ENCODE data around the gene KRI1.
"Not testable (repeated sequence)": the region's sequence is repeated elsewhere in the genome, so short reads cannot be mapped to it uniquely, and the experiment has no call there.

The KRI1 gene

DNA sequence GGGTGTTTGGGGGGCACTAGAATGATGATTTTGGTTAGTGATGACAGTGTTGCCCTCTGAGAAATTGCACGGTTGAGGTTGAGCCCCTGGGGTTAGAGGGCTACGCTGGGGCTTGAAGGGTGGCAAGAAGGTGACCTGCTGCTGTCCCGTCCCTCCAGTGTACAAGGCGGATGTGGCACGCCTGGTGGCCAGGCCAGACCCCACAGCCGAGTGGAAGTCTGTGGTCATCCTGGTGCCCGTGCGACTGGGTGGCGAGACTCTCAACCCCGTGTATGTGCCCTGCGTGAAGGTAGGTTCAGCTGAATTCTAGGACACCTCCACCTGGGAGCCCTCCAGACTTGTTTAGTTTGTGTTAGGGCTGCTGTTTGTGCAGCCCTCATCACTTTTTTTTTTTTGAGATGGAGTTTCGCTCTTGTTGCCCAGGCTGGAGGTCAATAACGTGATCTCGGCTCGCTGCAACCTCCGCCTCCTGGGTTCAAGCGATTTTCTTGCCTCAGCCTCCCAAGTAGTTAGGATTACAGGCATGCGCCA, 17.0 kb downstream of the KRI1 start:
- DNase-seq: no peak

DNA sequence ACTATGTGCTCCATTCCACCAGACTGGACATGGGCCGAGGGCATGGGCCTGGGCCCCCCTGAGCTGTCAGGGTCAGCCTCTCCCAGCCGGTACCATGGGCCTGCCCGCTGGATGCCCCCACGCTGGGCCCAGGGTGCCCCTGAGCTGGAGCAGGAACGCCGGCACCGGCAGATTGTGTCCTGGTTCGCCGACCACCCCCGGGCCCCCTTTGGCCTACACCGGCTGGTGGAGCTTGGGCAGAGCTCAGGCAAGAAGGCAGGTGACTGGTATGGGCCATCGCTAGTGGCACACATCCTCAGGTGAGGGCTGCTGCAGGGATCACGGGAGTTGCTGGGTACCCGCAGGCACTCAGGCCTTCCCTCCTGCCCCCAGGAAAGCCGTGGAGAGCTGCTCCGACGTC, 19.0 kb downstream of the KRI1 start:
- no peak for DNase-seq

DNA sequence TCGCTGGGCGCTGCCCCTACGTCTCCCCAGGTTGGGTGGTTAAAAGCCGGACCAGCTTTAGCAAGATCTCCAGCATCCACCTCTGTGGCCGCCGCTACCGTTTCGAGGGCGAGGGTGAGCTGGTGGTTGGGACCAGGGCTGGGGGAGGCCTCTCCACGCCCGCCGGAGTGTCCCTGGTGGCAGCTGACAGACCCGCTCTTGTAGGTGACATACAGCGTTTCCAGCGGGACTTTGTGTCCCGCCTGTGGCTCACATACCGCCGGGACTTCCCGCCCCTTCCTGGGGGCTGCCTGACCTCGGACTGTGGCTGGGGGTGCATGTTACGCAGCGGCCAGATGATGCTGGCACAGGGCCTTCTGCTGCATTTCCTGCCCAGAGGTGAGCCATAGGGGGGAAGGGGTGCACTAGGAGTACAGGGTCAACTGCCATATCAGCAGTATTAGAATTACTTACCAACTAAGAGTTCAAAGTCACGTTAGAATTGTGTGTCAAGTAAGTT, 21.0 kb downstream of the KRI1 start:
- DNase-seq: no peak

DNA sequence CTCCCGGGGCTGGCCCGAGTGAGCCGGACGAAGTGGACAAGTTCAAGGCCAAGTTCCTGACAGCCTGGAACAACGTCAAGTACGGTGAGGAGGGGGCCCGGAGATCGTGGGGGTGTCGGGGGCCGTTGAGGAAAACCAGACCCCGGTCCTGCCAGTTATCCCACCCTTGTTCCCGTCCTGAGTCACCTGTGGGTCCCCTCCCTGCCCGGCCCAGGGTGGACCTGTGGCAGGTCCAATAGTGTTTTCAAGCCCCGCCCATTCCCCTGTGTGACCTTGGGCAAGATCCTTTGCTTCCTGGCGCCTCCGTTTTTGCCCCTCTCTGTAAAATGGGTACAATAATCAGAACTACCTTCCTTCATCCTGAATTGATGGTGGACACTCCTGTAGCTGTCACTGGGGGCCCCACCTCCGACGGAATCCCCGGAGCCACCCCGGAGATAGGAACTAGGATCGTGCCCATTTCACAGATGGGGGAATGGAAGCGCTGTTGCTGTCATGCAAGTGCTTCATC, 21.5 kb downstream of the KRI1 start:
- DNase-seq: no peak

DNA sequence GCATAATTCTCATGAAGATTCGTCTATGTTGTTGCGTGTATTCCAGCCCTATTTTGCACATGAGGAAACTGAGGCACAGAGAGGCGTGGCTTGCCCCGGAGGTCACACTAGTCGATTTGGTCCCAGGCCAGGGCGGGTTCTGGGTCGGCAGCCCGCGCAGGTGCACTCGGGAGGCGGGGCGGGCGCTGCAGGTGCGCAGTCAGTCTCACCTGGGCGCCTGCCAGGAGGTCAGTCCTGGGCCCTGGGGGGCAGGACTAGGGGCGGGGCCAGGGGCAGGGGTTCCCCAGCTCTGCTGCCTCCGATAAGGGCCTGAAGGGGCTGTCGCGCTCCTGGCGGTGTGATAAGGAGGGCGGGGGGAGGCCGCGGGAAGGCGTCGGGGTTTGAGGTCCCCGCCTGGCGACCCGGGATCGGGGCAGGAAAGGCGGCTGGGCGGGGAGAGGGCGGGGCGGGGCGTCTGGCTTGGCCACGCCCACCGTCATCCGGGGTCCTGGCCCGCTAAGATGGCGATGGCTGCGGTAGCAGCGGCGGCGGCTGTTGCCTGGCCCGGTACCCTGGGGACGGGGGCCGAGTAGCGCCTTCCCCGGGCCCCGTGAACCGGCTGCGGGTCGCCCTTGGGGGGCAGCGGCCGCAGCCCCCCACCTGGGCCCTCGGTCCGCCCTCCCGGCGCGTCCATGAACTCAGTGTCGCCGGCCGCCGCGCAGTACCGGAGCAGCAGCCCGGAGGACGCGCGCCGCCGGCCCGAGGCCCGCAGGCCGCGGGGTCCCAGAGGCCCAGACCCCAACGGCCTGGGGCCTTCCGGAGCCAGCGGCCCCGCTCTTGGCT, 22.2 kb downstream of the KRI1 start, which contains the start of gene ATG4D:
Gene ATG4D, plus strand, starts transcription at position 485 of the 822 bp plus-strand sequence. Its CDS starts 187 bp downstream, at position 672.
- DNase-seq: peak; percentile 78 to 79

DNA sequence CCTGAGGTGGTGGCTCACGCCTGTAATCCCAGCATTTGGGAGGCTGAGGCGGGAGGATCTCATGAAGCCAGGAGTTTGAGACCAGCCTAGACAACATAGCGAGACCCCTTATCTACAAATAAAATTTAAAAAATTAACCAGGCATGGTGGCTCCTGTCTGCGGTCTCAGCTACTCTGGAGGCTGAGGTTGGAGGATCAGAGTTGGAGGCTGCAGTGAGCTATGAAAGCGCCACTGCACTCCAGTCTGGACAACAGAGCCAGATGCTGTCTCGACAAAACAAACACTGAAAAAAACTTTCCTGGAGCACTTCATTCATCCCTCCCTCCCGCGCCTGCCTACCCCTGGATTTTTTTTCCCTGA, 22.8 kb downstream of the KRI1 start:
- DNase-seq: no peak

DNA sequence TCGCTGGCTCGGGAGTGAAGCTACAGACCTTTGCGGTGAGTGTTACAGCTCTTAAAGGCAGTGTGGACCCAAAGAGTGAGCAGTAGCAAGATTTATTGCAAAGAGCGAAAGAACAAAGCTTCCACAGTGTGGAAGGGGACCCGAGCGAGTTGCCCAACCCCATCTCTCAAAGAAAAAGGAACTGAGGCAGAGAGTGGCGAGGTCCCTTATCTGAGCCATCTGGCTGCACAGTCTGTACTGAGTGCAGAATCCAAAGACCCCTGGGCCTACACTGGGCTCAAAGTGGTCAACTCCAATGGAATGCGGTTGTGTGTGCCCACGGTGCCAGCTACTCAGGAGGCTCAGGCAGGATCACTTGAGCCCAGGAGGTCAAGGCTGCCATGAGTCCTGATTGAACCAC, 26.8 kb downstream of the KRI1 start:
- not testable (repeated sequence) for DNase-seq

DNA sequence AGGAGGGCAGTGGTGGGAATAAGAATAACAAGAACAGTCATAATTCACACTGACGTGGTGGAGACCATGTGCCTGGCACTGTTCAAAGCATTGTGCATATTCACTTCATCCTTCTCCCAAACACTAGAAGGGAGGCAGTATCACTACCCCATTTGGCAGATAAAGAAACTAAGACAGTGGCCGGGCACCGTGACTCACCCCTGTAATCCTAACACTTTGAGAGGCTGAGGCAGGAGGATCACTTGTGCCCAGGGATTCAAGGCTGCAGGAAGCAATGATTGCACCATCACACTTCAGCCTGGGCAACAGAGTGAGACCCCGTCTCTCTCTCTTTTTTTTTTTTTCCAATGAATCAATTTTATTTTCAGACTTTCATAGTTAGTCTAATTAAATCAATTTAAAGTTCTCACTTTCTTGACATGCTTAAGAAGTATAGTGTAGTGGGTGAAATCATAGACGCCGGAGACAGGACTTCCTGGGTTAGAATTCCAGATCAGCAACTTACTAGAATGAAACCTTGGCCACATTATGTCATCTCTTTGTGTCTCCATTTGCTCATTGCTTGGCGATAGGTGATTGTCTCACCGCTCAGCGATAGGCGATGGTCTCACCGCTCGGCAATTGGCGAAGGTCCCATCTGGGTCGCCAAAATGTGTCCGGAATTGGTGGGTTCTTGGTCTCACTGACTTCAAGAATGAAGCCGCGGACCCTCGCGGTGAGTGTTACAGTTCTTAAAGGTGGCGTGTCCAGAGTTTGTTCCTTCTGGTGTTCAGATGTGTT, 27.4 kb downstream of the KRI1 start:
- DNase-seq: no peak

DNA sequence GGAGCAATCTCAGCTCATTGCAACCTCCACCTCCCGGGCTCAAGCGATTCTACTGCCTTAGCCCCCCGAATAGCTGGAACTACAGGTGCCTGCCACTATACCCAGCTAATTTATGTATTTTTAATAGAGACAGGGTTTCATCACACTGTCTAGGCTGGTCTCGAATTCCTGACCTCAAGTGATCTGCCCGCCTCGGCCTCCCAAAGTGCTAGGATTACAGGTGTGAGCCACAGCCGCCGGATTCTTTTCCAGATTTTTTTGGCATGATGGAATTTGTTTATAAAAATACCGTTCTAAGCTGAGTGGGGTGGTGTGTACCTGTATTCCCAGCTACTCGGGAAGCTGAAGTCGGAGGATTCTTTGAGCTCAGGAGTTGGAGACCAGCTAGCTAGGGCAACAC, 28.1 kb downstream of the KRI1 start:
- no peak for DNase-seq

DNA sequence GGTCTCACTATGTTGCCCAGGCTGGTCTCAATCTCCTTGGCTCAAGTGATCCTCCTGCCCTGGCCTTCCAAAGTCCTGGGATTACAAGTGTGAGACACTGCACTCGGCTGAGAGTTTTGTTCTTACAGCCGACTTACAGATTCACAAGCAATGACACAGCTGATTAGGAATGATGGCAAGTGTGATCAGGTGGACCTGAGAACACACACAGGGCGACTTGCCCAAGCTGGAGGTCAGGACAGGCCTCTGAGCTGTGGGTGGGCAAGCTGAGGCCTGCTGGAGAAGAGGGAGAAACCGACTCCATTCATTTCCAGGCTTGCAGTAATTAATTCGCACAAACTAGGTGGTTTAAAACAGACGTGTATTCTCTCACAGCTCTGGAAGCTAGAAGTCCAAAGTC, 30.2 kb downstream of the KRI1 start:
- DNase-seq: no peak

DNA sequence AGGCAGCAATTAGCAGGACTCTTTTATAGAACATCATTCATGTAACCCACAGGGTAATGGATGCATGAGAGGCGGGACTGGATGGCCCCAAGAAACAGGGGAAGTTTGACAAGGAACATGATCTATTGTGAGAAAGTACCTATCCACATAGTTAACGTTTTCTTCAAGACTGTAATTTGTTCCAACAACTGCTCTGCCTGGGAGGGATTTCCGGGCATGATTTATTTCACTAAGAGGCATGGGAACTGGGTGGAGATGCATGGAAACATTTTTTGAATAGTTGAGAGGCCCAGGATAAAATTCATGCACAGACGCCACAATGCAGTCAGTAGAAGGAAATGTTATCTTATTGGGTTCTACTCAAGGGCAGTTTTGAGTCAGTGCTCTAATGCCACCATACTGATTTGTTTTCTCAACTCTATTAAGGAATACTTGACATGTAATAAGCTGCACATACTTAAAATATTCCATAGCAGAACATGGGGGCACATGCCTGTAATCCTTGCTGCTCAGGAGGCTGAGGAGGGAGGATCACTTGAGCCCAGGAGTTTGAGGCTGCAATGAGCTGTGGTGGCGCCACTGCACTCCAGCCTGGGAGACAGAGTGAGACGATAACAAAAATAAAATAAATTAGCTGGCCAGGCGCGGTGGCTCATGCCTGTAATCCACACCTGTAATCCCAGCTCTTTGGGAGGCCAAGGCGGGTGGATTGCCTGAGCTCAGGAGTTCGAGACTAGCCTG, 32.0 kb downstream of the KRI1 start:
- no peak for DNase-seq

DNA sequence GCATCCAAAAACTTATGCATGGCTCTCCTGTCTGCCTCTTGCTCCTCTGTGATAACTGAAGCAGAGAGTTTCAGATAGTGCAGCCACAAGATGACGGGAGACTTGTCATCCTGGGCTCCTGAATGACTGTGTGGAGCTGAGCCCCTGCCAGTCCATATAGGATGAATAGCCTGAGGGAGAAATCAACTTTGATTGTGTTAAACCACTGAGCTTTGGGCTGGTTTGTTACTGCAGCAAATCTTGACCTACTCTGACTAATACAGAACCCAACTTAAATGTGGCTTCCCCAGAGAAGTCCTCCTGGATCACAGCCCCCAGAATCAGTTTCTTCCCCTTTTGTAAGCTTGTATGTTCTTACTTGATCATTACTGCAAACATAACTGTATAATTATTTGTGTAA, 33.4 kb downstream of the KRI1 start:
- DNase-seq: no peak

DNA sequence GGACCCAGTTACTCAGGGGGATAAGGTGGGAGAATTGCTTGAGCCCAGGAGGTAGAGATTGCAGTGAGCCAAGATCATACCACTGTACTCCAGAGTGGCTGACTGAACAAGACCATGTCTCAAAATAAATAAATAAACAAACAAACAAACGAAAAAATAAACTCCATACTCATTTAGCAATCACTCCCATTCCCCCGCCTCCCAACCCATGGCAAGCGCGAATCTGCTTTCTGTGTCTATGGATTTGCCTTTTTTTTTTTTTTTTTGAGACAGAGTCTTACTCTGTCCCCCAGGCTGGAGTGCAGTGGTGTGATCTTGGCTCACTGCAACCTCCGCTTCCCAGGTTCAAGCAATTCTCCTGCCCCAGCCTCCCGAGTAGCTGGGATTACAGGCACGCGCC, 38.9 kb downstream of the KRI1 start:
- DNase-seq: not testable (repeated sequence)

DNA sequence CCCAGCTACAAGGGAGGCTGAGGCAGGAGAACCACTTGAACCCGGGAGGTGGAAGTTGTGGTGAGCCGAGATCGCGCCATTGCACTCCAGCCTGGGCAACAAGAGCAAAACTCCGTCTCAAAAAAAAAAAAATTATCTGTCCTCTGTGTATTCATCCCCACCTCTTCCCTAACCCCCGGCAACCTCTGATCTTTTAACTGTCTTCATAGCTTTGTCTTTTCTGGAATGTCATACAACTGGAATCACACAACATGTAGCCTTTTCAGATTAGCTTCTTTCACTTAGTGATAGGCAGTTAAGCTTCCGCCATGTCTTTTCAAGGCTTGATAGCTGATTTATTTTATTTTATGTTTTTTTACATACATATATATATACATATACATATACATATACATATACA, 40.2 kb downstream of the KRI1 start:
- DNase-seq: no peak

DNA sequence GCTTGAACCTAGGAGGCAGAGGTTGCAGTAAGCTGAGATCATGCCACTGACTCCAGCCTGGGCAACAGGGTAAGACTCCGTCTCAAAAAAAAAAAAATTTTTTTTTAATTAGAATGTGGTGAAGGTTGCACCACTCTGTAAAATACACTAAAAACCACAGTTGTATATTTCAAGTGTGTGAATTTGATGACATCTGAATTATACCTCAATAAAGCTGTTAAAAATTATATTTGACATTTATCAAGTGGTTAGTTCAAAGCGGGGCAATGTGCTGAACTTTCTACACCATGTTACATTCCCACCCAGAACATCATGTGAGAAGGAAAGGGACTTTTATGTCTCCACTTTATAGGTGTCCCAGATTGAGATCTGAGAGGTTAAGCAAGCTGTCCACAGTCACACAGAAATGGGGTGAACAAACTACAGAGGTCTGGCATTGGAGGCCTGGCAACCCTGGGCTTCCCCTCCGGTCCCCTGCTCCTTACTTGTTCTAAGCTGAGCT, 42.6 kb downstream of the KRI1 start:
- no peak for DNase-seq

DNA sequence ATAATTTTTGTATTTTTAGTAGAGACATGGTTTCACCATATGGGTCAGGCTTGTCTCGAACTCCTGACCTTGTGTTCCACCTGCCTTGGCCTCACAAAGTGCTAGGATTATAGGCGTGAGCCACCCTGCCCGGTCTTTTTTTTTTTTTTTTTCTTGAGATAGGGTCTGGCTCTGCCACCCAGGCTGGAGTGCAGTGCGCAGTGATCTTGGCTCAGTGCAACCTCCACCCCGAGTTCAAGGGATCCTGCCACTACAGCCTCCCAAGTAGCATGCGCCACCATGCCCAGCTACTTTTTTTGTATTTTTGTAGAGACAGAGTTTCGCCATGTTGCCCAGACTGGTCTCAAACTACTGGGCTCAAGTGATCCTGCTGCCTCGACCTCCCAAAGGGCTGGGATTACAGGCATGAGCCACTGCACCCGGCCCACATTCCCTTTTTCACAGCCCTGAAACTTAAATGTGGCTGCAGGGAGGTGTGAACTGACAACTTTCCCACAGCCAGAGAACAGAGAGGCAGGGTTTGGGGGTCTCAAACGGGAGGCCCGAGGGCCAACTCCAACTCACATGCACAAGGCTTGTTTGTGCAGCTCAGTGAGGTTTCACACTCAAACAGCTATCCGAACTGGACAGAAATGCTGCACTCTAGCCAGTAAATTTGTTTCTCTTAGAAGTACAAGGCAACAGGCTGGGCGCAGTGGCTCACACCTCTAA, 44.2 kb downstream of the KRI1 start:
- DNase-seq: no peak

DNA sequence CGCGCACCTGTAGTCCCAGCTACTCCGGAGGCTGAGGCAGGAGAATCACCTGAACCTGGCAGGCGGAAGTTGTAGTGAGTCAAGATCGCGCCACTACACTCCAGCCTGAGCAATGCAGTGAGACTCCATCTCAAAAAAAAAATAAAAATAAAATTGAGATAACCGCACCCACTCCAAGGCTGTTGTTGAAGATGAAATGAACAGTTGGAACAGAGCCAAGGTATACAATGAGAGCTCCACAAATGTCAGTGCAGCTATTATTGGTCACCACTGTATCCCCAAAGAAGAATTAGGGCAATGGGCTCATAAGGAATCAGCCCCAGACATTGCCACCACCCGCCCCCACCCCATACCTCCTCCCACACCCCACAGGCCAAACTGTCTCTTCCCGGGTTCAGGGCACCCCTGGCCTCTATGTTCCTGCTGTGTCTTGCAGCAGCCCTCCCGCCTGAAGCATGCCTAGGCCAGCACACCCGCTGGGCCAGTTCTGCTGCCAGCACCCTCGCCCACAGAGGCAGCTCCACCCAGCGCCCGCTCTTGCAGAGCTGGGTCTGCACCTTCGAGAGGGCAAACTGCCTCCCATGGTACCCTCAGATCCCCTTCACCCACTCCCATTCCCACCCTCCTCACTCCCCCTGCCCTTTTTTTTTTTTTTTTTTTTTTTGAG, 45.0 kb downstream of the KRI1 start:
- DNase-seq: no peak

DNA sequence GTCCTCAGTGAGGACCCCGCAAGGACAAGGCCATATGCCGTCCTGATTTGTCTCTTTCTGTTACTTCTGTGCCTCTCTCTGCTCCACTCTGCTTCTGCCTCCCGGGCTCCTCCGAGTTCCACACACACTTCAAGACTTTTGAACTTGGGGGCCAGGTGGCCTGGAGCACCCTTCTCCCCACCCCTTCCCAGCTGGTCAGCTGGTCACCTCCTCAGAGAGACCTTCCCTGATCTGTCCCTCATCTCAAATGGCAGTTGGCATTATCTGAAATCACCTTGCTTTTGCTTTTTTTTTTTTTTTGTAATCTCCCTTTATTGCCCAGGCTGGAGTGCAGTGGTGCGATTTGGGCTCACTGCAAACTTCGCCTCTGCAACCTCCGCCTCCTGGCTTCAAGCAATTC, 46.4 kb downstream of the KRI1 start:
- DNase-seq: no peak

DNA sequence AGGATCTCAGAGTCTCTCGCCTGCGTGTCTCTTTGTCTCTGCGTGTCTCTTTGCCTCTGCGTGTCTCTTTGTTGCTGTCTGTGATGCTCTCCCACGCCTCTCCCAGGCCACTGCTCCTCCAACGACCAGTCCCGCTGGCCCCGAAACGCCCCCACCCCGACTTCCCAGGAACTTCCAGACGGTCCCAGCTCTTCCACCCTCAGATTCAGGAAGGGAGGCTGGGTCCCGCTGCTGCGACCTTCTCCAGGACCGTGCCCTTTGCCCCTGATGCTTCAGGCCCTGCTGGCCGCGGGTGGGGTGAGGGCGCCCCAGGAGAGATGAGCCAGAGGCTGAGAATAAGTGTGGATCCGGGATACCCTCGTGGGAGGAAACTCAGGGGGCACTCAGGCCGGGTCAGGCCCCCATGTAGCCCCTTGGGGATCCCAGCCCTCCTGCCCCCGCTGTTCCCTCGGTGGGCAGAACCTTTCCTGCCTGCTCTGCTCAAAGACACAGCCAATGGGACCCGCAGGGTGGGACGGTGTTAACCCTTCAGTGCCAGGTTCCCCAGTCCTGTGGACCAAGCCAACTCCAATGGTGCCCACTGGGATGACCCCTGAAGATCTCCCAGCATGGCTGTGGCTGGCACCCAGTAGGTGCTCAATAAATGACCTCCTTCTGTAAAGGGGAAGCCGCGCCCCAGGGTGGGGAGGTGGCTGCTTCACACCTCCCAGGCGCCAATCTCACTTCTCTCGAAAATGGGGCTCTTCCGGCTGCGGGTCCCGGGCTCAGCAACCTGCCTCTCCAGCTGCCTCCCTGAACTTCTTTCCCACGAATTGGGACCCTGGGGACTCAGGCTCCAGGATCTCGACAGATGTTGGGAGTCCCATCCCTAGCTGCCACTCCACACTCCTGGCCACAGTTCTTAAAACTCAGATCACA, 47.1 kb downstream of the KRI1 start:
- DNase-seq: no peak

DNA sequence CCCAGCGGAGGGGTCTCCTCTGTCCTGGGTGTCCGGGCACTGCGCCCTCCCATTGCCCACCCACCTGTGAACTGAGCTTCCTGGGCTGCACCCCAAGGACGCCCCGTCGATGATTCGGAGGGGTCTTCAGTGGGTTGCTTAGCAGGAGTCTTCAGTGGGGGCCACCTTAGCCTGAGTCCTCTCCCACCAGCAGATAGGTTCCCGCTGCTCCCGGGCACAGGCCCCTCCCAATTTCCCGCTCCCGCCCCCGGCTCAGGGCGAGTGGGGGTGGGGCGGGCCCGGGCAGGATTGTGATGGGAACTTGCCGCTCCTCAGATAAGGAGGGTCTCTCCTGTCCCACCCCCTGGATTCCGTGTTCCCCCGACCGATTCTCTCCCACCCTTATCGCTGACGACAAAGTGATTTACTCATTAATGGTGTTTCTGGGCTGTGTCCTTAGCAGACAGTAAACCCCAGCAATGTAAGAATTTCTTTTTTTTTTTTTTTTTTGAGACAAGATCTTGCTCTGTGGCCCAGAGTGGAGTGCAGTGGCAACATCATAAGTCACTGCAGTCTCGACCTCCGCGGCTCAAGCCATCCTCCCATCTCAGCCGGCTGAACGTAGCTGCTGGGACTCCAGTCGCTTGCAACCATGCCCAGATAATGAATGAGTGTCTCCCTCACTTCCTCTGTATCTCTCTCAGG, 47.9 kb downstream of the KRI1 start:
- no peak for DNase-seq

All from stimulated activated CD4-positive, alpha-beta T cell treated with anti-CD3 and anti-CD28 coated beads, Interleukin-2, amount 100 ng/mL, for 48 hours (primary cell).